GM18870 (cell line): Measurements from ENCODE around the gene NDUFAF3.

Source experiments
- ATAC-seq: cut with Tn5 transposase; IDR thresholded peaks from one replicate; pipeline ENCODE4 v1.9.1; 2021; ENCODE audit warnings: moderate library complexity; ENCODE audit not compliant: unreplicated experiment

The NDUFAF3 gene

GRCh38 chr3:49017229-49017970 is 4.5 kb upstream of the NDUFAF3 start:
- ATAC-seq, result no peak

GRCh38 chr3:49017971-49018706 is 3.8 kb upstream of the NDUFAF3 start, which contains the start of gene DALRD3:
DALRD3 (minus strand) TSS chr3:49018580; CDS start chr3:49018564, 16 bp downstream.
- ATAC-seq, result no peak

- no peak for ATAC-seq
Measured at GRCh38 chr3:49018707-49019006, 3.3 kb upstream of the NDUFAF3 start.

GRCh38 chr3:49019941-49020329 is 2.0 kb upstream of the NDUFAF3 start:
- ATAC-seq, result no peak

GRCh38 chr3:49020330-49021212 is 1.4 kb upstream of the NDUFAF3 start:
- peak; percentile 1 for ATAC-seq

GRCh38 chr3:49021213-49021812 is 608 bp upstream of the NDUFAF3 start:
- peak; percentile 47 for ATAC-seq

- ATAC-seq, result no peak
Measured at GRCh38 chr3:49022688-49023171, 809 bp downstream of the NDUFAF3 start.

GRCh38 chr3:49023775-49024174 is 1.9 kb downstream of the NDUFAF3 start:
- ATAC-seq, result no peak

GRCh38 chr3:49024449-49024848 is 2.5 kb downstream of the NDUFAF3 start:
- ATAC-seq, result no peak

- ATAC-seq, result no peak
Measured at GRCh38 chr3:49025005-49025792, 3.3 kb downstream of the NDUFAF3 start.

- ATAC-seq, result no peak
Measured at GRCh38 chr3:49025793-49026520, 4.0 kb downstream of the NDUFAF3 start.

GRCh38 chr3:49026536-49026935 is 4.6 kb downstream of the NDUFAF3 start:
- ATAC-seq, result no peak

GRCh38 chr3:49027634-49028033 is 5.7 kb downstream of the NDUFAF3 start:
- no peak for ATAC-seq

GRCh38 chr3:49028298-49028672 is 6.4 kb downstream of the NDUFAF3 start:
- no peak for ATAC-seq

- peak; percentile 63 for ATAC-seq
Measured at GRCh38 chr3:49028673-49029562, 7.0 kb downstream of the NDUFAF3 start, which contains the start of gene IMPDH2. IMPDH2 (minus strand) TSS chr3:49029398; CDS start chr3:49029350, 48 bp downstream.

GRCh38 chr3:49029563-49029884 is 7.6 kb downstream of the NDUFAF3 start:
- ATAC-seq, result no peak

GRCh38 chr3:49030321-49030720 is 8.4 kb downstream of the NDUFAF3 start:
- ATAC-seq, result no peak

GRCh38 chr3:49032646-49033304 is 10.9 kb downstream of the NDUFAF3 start:
- no peak for ATAC-seq
